ENCODE data around the gene OGN.

Gene OGN

DNA sequence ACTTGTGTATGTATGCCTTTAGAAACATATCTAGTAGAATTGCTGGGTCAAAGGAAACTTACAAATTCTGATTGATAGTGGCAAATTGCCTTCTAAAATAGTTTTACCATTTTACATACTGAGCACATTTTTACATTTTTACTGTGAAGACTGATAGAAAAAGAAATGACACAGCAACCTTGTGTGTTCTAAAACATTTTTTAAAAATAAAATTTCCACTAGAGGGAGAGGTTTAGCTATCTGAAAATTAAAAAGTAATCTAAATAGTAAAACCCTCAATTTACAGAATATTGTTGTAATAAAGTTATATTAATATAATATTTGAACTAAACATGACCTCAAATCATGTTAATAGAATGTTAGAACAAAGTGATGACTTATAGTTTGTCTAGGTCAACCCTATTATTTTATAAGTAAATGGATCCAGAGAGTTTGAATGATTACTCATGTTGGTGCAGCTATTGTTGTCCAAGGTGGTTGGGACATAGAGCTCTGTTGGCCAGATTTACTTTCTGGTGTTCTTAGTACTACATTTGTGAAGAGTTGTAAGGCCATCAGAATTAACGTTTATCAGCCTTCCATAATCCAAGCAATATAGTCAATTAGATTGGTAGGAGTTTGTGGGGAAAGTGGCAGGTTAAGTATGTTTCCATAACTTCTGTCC, 61.4 kb downstream of the OGN start:
- no peak for DNase-seq

- DNase-seq = no peak
Measured at GRCh38 chr9:92341578-92341977, 62.8 kb downstream of the OGN start.

- no peak for DNase-seq
Measured at GRCh38 chr9:92333282-92333634, 71.1 kb downstream of the OGN start.
